CD4-positive, alpha-beta T cell (primary cell): ENCODE measurements around the gene IKBIP. TPM values are rescaled to one million over a fixed set of nuclear protein-coding genes. Genes with fewer than 3 reads are reported as not detected.
"Not testable (repeated sequence)": the region's sequence is repeated elsewhere in the genome, so short reads cannot be mapped to it uniquely, and the experiment has no call there.

ENCODE experiments used
- ATAC-seq: fragments of 200-7000 bp; cut with Tn5 transposase; one replicate; pipeline ENCODE4 v1.10.0; 2022; ENCODE audit warnings: mild to moderate bottlenecking; ENCODE audit not compliant: poor library complexity
- CTCF ChIA-PET: fragments of 350-600 bp; sonication (Branson Sonifier 250); formaldehyde crosslinking; loops from one replicate; lab custom pipeline; 2021; ENCODE audit warnings: antibody characterized with exemption, inconsistent platforms; lab: Charles Lee
- POLR2A ChIA-PET: fragments of 350-600 bp; sonication (Branson Sonifier 250); formaldehyde crosslinking; loops from one replicate; lab custom pipeline; 2021; ENCODE audit warnings: antibody characterized with exemption, inconsistent platforms; lab: Charles Lee
- DNase-seq, 14 experiments: peaks; one replicate each; pipeline ENCODE4 v3.0.0-alpha.2; 2013 to 2020; ENCODE audit warnings: mixed read lengths in 2 of 14
- H3K27ac ChIP-seq, 2 donors: one replicate each; pipeline versions ENCODE4 v1.5.1 to v1.7.0; 2013; ENCODE audit warnings: low read length in 2 of 2, low read depth in 1 of 2, mild to moderate bottlenecking in 1 of 2
- H3K27me3 ChIP-seq, 2 experiments: 1 replicate in 1 of 2; 2 replicates in 1 of 2; pipeline versions ENCODE4 v1.6.1 to v1.7.0; 2013; ENCODE audit warnings: low read length in 2 of 2, control low read depth in 1 of 2, mild to moderate bottlenecking in 1 of 2, moderate library complexity in 1 of 2; ENCODE audit not compliant: insufficient read depth in 2 of 2, control insufficient read depth in 1 of 2
- H3K36me3 ChIP-seq: one replicate; pipeline ENCODE4 v1.6.1; 2013; ENCODE audit warnings: low read length, control low read depth; ENCODE audit not compliant: insufficient read depth
- H3K4me1 ChIP-seq: one replicate; pipeline ENCODE4 v1.6.1; 2013; ENCODE audit warnings: low read length, control low read depth; ENCODE audit not compliant: insufficient read depth
- H3K4me3 ChIP-seq: one replicate; pipeline ENCODE4 v1.5.1; 2013; ENCODE audit warnings: mild to moderate bottlenecking, low read length, moderate library complexity
- H3K9me3 ChIP-seq, 2 experiments: 1 replicate in 1 of 2; 2 replicates in 1 of 2; pipeline versions ENCODE4 v1.6.1 to v1.7.0; 2013; ENCODE audit warnings: low read length in 2 of 2, mild to moderate bottlenecking in 2 of 2, control low read depth in 1 of 2, moderate library complexity in 1 of 2; ENCODE audit not compliant: control insufficient read depth in 1 of 2, insufficient read depth in 1 of 2
- H3K27ac Mint-ChIP-seq: one replicate; pipeline ENCODE4 v1.8.0; 2020; ENCODE audit warnings: mixed read lengths
- H3K27me3 Mint-ChIP-seq: one replicate; pipeline ENCODE4 v1.8.0; 2021; ENCODE audit warnings: mixed read lengths
- H3K36me3 Mint-ChIP-seq: one replicate; pipeline ENCODE4 v1.8.0; 2021; ENCODE audit warnings: low read depth, mixed read lengths
- H3K4me1 Mint-ChIP-seq: one replicate; pipeline ENCODE4 v1.8.0; 2021; ENCODE audit warnings: low read depth, mixed read lengths
- H3K4me3 Mint-ChIP-seq: one replicate; pipeline ENCODE4 v1.8.0; 2020; ENCODE audit warnings: mild to moderate bottlenecking, mixed read lengths
- H3K9me3 Mint-ChIP-seq: one replicate; pipeline ENCODE4 v1.8.0; 2020; ENCODE audit warnings: mixed read lengths
- CTCF ChIP-seq: fragments of 200-600 bp; IDR thresholded peaks from one replicate; pipeline ENCODE4 v1.8.0; 2022; ENCODE audit warnings: antibody characterized with exemption, mild to moderate bottlenecking
- intact Hi-C, 2 experiments: fragments of 100-400 bp; cut with DNase I in 1 of 2; cut with micrococcal nuclease in 1 of 2; formaldehyde crosslinking; loops; one replicate each; pipeline versions ENCODE4 v1.15.1 to v1.9.0; 2023 to 2025; cut with DNase I, micrococcal nuclease
- total RNA-seq, 174 experiments: library from RNA in 2 of 174; stranded (reverse) in 2 of 174; gene quantifications; one replicate each; pipeline ENCODE4 v1.2.3 and lab custom pipeline; 2021 to 2026

The IKBIP gene
- total RNA-seq, 2 experiments from 2014 or later: 0.56 to 0.82 TPM

GRCh38 chr12:98578821-98579220 is 65.8 kb downstream of the IKBIP start:
- TF ChIP-seq CTCF: no peak
- no peaks in the 10 kb centered on the region for H3K4me1 ChIP-seq
- Mint-ChIP-seq H3K27me3 (no peaks in the 10 kb centered on the region), H3K9me3 (no peaks in the 10 kb centered on the region), H3K36me3 (no peaks in the 10 kb centered on the region), H3K4me1 (no peaks in the 10 kb centered on the region), H3K27ac (no peak overlapping the region), H3K4me3 (no peak overlapping the region)
- H3K4me3 ChIP-seq: no peak overlapping the region
- ATAC-seq: no peak
- intact Hi-C loops: no loop called here
- no peak for DNase-seq
- H3K36me3 ChIP-seq: no peaks in the 10 kb centered on the region
- ChIA-PET CTCF (interaction anchor here (1.4 kb wide), 1 partner anchor 12 kb away, joined by 4 read pairs; no protein-coding TSS in a partner anchor), POLR2A (no interaction called here)
- no peak overlapping the region for H3K27ac ChIP-seq
- no peaks in the 10 kb centered on the region for H3K9me3 ChIP-seq
- no peaks in the 10 kb centered on the region for H3K27me3 ChIP-seq

- Histone ChIP-seq H3K9me3 (no peaks in the 10 kb centered on the region), H3K4me1 (no peaks in the 10 kb centered on the region), H3K36me3 (no peaks in the 10 kb centered on the region), H3K4me3 (no peak overlapping the region), H3K27ac (no peak overlapping the region), H3K27me3 (no peaks in the 10 kb centered on the region)
- Mint-ChIP-seq H3K4me3 (no peak overlapping the region), H3K4me1 (no peaks in the 10 kb centered on the region), H3K36me3 (no peaks in the 10 kb centered on the region), H3K27me3 (no peaks in the 10 kb centered on the region), H3K27ac (no peak overlapping the region), H3K9me3 (no peaks in the 10 kb centered on the region)
- intact Hi-C loops: no loop called here
- ChIA-PET POLR2A (no interaction called here), CTCF (interaction anchor here (1.4 kb wide), 1 partner anchor 12 kb away, joined by 4 read pairs; no protein-coding TSS in a partner anchor)
- TF ChIP-seq CTCF: no peak
- DNase-seq (no peak), ATAC-seq (no peak)
Measured at GRCh38 chr12:98578392-98578791, 66.2 kb downstream of the IKBIP start.

- H3K4me3 ChIP-seq, DNase-seq, H3K27me3 Mint-ChIP-seq, H3K36me3 ChIP-seq, H3K36me3 Mint-ChIP-seq, H3K4me1 Mint-ChIP-seq, H3K9me3 Mint-ChIP-seq, H3K27me3 ChIP-seq, ATAC-seq, H3K27ac ChIP-seq, H3K4me3 Mint-ChIP-seq, H3K4me1 ChIP-seq, H3K9me3 ChIP-seq, POLR2A ChIA-PET, H3K27ac Mint-ChIP-seq, intact Hi-C loops: not testable (repeated sequence)
- CTCF ChIA-PET: interaction anchor here (1.3 kb wide), 1 partner anchor 10 kb away, joined by 3 read pairs; no protein-coding TSS in a partner anchor
Measured at GRCh38 chr12:98576795-98577194, 67.8 kb downstream of the IKBIP start.

GRCh38 chr12:98575013-98575412 is 69.6 kb downstream of the IKBIP start:
- intact Hi-C loops: no loop called here
- POLR2A ChIA-PET: no interaction called here
- Mint-ChIP-seq H3K9me3 (no peaks in the 10 kb centered on the region), H3K27me3 (no peaks in the 10 kb centered on the region), H3K4me3 (no peak overlapping the region), H3K36me3 (no peaks in the 10 kb centered on the region), H3K4me1 (no peaks in the 10 kb centered on the region), H3K27ac (no peak overlapping the region)
- no peaks in the 10 kb centered on the region for H3K4me1 ChIP-seq
- TF ChIP-seq CTCF: no peak
- H3K27me3 ChIP-seq: no peaks in the 10 kb centered on the region
- H3K9me3 ChIP-seq: no peaks in the 10 kb centered on the region
- H3K27ac ChIP-seq: no peak overlapping the region
- H3K4me3 ChIP-seq: no peak overlapping the region
- DNase-seq: no peak
- no peak for ATAC-seq
- H3K36me3 ChIP-seq: no peaks in the 10 kb centered on the region
- CTCF ChIA-PET: no interaction called here
